Stimulated activated CD4-positive, alpha-beta T cell treated with anti-CD3 and anti-CD28 coated beads, Interleukin-12 subunit alpha, Interleukin-12 subunit beta, amount 100 ng/mL, for 48 hours (primary cell): ENCODE data around the gene NDUFA11.
A peak's percentile ranks its signal among the peaks of the same experiment; 100 is the strongest.

Source experiments
- DNase-seq, 3 donors: peaks; one replicate each; pipeline ENCODE4 v3.0.0-alpha.2; 2020; ENCODE audit warnings: low read depth in 2 of 3, low spot score in 1 of 3

NDUFA11 gene

DNA sequence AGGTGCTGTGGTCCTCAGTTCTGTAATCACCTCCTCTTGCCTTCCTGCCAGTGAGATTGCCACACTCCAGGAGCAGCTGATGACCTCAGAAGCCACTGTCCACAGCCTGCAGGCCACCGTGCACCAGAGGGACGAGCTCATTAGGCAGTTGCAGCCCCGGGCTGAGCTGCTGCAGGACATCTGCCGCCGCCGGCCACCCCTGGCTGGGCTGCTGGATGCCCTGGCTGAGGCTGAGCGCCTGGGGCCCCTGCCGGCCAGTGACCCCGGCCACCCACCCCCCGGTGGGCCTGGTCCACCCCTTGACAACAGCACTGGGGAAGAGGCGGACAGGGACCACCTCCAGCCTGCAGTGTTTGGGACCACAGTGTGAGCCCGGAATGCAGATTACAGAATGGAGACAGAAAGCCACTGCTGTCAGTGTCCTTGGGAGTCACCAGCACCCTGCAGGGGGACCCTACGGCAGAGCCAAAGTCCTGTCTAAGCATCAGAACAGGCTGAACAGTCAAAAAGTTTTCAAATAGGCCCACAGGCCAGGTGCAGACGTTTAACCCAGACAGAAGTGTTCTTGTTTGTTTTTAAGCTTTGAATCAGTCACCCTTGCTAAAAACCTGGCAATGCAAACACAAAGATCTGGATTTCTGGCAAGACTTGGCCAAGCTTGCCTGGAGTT lies 5.3 kb upstream of the NDUFA11 start:
- DNase-seq, result no peak

DNA sequence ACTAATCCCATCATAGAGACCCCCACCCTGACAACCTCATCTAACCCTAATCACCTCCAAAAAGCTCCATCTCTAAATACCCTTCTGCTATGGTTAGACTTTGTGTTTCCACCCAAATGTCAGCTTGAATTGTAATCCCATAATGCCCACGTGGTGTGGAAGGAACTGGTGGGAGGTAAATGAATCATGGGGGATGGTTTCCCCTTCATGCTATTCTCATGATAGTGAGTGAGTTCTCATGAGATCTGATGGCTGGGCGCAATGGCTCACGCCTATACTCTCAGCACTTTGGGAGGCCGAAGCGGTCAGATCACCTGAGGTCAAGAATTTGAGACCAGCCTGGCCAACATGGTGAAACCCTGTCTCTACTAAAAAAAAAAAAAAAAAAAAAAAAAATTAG lies 3.7 kb upstream of the NDUFA11 start:
- DNase-seq, result no peak

DNA sequence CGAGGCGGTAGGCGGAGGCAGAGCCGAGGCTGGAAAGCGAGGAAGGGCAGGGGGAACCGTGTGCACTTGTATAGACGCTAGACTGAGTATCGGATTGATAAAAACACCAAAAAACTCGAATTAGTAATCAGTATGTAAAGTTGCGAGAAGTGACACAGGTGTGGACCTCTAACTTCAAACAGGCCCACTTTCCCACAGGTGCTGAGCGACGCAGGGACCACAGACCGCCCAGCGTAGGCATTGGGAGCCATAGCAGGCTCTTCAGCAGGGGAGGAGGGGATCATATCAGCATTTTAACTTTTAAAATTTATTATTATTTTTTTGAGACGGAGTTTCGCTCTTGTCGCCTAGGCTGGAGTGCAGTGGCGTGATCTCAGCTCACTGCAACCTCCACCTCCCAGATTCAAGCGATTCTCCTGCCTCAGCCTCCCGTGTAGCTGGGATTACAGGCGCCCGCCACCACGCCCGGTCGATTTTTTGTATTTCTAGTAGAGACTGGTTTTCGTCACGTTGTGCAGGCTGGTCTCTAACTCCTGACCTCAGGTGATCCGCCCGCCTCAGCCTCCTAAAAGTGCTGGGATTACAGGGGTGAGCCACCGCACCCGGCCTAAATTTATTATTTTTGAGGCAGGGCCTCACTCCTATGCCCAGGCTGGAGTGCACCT lies 1.7 kb upstream of the NDUFA11 start:
- DNase-seq, result no peak

DNA sequence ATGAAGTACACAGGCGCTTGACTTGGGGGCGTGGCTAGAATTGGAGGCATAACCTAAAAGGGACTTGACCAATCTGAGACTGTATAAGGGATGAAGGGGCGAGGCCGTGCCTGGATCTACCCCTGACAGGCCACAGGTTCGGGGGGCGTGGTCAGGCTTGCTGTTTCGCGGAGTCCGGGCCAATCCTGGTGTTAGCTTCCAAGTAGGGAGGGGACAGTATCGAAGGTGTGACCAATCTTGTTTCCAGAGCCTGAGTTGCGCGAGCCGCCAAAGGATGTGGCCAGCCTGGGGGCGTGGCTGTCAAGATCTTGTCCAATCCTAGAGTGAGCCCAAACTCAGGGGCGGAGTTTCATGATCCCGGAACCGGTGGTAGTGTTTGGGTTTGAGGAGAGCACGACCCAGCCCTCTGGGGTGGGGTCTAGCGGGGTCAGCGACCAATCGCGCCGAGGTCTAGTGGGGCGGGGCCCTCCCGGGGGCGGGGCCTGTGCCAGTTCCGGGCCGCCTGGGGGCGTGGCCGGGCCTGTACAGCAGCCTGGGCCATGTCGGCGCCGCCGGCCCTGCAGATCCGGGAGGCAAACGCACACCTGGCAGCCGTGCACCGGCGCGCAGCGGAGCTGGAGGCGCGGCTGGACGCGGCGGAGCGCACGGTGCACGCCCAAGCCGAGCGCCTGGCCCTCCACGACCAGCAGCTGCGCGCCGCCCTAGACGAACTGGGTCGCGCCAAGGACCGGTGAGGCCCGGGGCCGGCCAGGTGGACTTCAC lies 943 bp upstream of the NDUFA11 start, which contains the start of gene VMAC:
TSS of gene VMAC (plus strand) at position 521 of the 762 bp plus-strand sequence. CDS start at position 540, 19 bp downstream.
- DNase-seq, result peak; percentile 99 to 100 (median 100)

DNA sequence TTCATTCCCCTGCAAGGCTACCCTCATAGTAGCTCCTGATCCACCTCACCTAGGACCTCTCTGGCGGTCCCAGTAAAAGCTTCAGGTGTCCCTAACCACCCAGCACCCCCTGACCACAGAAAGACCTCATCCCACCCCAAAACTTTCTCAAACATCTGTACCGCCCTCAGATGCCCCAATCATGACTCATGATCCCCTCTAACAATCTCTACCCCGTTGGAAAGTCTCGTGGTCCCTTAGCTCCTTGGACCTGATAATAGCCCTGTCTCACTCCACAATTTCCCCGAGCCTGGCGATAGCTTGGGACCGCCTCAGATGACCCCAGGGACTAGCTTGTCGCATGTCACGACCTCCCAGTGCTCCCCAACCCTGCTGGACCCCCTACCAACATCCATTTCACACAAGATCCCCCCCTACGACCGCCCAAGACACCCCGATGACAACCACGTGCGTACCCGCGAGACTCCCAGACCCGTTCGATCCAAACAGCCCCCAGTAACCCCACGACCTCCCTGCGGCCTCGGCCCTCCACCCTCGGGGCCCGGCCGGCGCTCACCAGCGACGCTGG lies 450 bp downstream of the NDUFA11 start:
- DNase-seq, result no peak

DNA sequence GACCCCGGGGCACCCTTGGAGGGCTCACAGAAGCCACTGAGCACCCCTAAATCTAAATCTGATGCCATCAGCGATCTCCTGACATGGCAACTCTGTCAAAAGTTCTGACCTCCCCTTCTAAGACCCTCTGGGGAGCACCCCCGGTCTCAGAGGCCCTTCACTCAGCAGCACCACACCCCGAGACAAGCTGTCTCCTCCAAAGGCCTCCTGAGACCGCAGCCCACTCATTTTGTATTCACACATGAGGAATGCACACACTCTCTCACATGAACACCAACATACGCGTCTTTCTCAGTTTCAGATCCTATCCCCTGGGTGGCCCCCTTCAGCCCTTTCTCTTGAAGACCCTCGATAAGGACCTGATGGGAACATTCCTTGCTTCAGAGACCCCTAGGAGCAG lies 2.6 kb downstream of the NDUFA11 start:
- DNase-seq, result no peak

DNA sequence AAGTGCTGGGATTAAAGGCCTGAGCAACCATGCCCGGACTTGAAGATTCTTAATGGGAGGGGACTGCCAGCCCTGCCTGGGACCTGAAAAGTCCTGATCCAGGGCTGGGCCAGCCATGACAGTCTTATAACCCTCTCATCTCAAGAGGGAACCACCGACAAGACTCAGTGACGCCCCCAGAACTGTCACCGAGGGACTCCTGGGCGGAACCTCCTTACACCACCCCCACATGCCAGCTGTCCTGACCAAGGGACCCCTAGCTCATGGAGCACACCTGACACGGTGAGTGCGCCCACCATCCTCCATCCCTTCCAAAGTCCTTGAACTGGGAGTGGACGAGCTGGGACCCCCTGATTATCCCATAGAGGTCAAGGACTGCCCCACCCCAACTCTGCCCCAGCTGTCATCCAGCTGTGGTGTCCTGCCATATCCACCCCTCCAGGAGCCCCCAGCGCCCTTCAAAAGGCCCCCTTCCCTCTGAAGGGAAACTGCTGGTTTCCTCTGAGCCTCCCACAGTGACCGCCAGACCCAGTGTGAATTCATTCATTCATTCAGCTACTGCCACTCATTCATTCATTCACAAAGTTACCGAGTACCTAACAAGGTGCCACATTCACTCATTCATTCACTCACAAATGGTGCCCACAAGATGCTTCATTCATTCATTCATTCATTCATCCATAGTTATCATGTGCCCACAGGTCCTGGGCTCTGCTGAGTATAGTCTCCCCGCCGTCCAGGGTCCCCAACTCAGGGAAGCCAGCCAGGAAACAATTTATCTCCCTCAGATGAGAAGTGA lies 3.7 kb downstream of the NDUFA11 start:
- DNase-seq, result no peak

DNA sequence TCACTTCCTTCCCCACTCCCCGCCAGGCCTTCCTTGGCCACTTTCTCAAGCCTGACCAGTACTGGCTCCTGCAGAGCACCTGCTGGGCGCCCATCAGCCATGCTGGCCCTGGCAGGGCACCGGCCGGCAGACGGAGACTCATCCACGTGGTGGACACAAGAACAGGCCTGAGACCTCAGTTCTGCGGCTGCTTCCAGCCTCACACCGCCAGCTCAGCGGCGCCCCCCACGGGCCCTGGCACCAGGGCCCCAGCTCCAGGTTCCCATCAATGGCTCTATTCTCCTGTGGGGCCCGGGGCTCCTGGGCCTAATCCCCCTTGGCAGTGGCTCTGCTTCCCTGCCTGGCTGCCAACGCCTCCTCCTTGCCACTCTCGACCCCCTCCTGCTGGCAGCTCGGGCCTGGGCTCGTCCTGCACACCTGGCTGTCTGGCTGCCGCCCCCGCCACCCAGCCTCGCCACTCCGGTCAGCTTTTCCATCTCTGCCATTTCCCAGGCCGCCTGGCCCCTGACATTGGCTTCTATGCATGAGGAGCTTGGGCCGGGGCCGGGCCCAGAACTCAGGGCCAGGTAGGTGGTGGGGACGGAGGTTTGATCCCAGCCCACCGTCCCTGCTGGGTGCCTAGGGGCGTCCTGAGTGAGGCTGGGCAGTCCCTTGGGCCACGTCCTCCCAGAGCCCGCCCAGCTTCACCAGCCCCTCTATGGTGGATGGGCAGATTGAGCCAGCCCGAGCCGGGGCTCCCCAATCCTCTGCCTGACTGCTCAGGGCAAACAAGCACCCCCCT lies 6.2 kb downstream of the NDUFA11 start:
- DNase-seq, result no peak

DNA sequence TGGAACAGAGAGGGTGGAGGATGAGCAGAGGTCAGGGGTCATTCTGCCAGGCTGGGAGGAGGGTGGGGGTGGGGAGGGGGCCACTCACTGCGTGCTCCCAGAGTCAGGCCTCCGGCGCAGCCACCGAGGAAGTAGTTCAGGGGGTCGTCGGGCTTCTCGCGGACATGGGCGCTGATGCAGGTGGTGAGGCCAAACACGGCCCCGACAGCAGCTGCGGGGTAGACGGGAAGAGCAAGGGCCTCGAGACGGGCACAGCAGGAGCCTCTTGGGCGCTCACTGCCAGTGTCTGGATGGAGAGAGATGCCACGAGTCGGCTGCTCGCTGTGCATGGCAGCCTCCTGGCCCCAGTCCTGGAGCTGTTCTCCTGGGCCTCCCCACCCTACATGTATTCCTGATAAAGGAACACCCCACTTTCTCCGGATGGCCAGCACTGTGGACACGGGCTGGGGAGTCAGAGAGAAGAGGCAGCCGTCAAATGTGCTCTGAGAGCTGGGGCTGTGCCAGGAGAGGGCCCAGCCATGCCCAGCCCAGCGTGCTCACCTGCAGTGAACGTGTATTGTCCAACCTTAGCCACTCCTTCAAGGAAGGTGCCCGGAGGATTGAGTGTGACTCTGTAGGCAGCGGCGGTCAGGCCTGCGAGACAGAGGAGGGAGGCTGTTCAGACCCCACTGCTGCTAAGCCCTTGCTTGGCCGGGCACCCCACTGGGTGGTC lies 7.1 kb downstream of the NDUFA11 start:
- no peak for DNase-seq

DNA sequence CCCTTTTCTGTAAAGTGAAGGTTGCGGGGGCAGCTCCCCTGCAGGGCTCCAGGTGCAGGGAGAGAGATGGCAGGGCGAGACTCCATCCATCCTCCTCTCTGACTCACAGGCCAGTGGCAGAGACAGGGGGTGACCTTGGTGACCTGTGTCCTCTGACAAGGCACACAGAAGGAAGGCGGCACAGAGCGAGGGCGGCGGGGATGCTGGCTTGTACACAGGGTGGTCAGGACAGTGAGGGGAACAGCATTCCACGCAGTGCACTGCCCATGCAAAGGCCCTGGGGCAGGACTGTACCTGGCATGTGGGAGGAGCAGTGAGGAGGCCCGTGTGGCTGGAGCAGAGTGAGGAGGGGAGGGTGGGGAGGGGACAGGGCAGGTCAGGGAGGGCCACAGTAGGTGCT lies 7.7 kb downstream of the NDUFA11 start:
- DNase-seq, result no peak

DNA sequence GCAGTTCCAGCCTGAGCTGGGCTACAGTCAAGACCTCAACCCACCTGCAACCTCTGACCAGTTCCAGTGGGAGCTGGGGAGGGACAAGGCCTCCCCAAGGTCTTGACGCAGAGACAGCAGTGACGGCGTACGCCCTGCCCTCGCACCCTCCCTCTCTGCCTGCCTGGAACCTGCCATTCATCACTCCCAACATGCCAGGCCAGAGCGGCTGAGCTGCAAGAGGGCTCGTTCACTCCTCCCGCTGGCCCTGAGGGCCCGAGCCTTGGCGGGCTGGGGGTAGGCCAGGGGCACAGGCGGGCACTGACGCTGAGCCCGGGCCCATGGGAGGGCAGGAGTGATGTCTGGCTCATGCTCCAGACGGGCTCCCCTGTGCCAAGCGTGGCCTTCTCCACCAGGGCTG lies 8.2 kb downstream of the NDUFA11 start:
- no peak for DNase-seq

DNA sequence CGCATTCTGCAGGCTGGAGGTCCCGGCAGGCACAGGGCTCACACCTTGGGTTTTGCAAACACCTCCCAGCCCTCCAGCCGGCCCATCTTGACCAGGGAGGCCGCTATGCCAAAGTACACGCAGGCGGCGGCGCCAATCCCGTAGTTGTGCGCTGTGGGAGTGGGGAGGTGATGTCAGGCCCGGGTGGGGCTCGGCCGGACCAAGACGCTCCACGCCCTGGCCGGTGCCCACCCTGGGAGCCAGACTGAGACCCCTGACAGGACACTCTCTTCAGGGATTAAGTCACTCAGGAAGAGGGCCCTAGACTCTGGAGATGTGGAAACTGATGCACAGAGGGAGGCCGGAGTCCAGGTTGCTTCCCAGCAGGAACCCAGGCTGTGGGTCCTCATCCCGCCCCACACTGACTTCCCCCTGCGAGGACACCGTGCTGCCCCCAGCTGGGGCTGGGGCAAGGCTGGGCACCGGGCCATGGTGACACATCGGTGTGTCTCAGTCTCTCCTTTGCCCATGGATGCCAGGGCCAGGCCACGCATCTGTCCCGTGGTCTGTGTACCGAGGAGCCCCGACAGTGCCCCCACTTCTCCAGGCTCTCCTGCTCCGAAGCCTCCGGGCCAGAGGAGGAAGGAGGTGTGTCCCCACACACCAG lies 8.8 kb downstream of the NDUFA11 start:
- DNase-seq, result no peak

DNA sequence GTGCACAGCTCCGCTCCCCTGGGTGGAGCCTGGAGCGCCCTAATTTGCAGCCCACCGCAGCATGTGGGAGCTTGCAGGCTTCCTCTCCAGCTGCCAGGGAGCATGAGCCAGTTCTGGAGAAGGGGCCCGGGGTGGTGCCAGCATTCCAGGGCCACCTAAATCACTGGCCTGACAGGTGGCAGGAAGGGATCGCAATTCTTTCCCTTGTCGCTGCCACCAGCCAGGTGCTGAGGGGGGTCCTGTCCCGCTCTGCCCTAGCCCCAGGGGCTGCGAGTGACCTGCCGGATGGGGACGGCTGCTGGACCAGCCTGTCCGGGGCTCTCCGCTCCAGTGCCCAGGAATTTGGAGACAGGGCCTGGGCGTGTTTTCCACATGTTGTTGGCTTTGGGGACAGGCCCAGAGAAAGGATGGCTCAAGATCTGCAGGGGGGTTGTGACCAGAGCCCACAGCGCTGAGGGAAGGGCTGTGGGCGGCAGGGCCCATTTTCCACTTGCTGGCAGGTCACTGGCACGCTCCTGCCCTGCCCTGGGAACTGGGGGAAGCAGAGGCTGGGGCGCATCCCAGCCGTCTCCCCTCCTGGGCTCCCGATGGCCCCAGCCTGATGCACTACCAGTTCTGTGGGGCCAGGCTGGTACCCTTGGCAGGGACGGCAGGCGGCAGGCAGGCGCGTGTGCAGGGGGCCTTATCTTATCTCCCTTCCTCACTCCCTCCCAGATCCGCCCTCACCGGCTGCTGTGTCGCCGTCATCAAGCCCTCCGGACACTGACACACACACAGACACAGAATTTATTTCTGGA lies 9.5 kb downstream of the NDUFA11 start:
- no peak for DNase-seq

DNA sequence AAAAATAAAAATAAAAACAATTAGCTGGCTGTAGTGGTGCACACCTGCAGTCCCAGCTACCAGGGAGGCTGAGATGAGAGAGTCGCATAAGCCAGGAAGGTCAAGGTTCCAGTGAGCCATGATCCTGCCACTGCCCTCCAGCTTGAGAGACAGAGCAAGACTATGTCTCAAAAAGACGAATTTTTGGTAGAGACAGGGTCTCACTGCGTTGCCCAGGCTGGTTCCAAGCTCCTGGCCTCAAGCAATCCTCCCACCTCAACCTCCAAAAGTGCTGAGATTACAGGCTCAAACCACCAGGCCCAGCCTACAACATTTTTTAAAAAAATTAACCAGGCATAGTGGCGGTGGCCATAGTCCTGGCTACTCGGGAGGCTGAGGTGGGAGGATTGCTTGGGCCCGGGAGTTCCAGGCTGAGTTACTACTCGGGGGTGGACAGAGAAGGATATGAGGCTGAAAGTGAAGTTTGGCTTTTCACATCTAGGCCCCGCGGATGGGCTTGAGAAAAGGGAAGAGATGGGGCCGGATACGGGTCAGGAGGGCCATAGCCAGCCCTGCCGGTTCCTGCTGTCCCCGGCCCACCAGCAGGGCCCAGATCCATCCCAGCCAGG lies 10.2 kb downstream of the NDUFA11 start:
- DNase-seq, result no peak

DNA sequence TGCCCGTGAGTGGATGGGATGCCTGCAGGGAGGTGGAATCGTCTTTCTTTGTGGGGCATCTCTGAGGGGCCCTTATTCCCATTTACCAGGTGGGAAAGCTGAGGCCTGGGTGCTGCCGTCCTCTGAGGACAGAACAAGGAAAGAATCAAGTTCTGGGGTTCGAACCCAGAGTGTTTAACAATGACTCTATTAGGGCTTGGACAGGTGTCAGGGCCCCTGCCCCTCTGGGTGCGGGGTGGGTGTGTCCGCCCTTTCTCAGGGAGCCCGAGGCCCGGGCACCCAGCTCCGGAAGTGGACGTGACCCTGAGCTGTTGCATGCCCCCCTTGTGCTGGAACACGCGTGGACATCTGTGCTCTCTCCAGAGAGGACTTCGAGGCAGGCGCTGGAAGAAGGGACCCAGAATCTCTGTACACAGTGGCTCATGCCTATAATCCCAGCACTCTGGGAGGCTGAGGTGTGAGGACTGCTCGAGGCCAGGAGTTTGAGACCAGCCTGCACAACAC lies 10.8 kb downstream of the NDUFA11 start:
- no peak for DNase-seq

DNA sequence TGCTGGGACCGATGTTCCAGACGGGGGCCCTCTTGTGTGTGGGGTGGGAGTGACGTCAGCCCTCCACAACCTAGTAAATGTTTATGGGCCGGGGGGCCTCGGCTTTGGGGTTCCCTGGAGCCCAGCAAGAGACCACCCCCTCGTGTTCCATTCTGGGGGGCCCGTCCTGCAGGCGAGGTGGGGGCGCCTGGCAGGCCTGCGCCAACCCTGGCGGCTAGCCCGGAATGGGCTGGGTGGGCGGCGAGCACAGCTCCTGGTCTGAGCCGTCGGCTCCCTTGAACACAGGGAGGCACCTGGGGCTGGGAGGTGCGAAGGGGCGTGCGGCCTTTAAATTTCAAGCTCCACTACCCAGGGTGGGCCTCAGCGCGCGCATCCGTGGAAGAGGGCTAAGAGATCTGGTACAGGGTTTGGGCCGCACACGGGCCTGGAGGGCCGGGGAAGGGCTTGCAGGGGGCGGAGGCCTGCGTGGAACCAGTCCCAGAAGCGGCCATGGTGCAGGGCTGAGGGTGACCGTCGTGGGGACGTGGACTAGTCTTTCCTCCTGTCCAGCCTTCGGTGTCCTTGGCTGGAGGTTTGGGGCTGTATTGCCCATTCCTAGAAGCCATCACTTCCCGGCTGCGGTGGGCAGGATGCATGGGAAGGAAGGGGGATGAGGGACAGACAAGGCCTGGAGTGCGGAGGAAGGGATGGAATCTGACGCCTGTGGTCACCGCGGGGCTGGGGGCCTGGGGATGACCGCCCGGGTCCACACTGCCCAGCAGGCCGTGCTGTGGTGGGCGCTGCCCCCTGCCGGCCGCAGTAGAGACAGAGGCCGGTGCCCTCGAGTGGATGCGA lies 11.4 kb downstream of the NDUFA11 start:
- no peak for DNase-seq

DNA sequence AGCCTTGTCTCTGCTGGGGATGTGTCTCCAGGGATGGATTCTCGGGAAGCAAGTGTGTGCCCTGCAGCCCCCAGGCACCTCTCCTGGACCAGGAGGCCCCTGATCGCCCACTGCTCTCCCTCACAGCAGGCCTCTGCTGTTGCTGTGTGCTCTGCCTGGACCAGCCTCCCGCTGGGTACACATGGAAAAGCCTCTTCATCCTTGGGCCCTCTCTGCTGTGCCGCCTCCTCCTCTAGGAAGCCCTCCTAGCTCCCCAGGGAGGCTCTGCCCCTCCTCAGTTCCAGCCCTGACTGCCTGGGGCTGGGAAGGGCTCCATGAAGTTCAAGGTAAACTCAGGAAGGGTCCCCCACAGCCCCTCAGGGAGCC lies 12.0 kb downstream of the NDUFA11 start:
- no peak for DNase-seq
